Measurements from ENCODE around the gene DEFB123.

DEFB123 gene

GRCh38 chr20:31473331-31474096 is 33.1 kb downstream of the DEFB123 start:
- DNase-seq (ENCODE audit: low read depth, low spot score) = no peak

DNA sequence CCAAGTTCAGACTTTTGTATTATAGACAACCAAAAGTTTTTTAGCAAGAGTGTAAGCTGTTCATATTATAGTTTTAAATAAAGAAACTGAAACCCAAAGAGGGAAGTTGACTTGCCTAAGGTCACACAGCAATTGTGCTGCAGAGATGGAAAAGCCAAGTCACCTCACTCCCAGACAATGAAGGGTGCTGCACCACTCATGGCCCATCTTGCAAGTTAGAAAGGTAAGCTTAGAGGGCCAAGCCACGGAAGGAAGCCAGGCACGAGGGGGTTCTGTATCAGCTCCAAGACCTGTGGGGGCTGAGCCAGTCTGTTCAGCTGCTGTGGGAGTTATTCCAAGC is 33.6 kb downstream of the DEFB123 start:
- DNase-seq (ENCODE audit: low read depth, low spot score) = no peak

- no peak for DNase-seq (ENCODE audit: low read depth, low spot score)
These were observed 34.5 kb downstream of the DEFB123 start, which contains the start of the genes DEFB124 and REM1 for GRCh38 chr20:31474758-31475427. Gene DEFB124, minus strand, starts transcription at chr20:31475127. Its CDS starts 2,114 bp downstream, at chr20:31473013. Gene REM1, plus strand, starts transcription at chr20:31475288. Its CDS starts 1,158 bp downstream, at chr20:31476446.

DNA sequence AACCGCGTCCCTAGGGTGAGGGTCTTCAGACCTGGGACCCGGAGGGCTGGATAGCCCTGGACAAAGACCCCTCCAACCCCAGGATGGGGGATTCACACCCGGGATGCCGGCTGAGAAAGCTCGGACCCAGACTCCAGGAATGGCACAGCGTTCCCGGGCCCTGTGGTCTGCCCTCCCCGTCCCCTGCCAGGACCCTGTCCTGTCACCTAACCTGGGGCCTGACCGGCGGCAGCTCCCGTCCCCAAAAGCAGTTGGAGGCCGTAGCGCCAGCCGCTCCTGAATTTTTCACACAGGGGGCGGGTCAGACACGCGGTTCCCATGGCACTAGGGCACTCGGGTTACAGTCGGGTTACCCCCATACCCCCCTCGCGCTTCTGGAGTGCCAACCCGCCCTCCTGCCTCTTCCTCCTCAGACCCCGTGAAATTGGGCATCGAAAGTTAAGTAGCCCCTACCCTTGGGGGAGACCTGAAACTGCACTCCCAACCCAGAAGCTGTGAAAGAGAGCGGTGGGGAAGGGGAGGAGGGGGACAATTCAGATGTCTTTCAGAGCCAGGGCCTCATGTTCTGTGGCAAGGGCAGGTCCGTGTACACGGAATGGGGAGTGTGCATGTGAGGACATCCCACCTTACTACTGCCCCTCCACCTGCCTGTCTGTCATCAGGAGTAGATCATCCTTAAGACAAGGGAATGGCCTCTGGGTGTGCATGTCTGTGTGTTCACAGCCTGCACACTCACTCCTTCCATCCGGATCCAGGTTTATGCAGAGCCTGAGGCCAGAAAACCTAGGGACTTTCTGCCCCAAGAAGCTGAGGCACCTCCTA is 35.3 kb downstream of the DEFB123 start:
- DNase-seq (ENCODE audit: low read depth, low spot score) = no peak

GRCh38 chr20:31476294-31476585 is 35.8 kb downstream of the DEFB123 start:
- DNase-seq (ENCODE audit: low read depth, low spot score) = no peak

GRCh38 chr20:31476643-31477215 is 36.3 kb downstream of the DEFB123 start:
- DNase-seq (ENCODE audit: low read depth, low spot score) = no peak

GRCh38 chr20:31484001-31484400 is 43.6 kb downstream of the DEFB123 start:
- DNase-seq (ENCODE audit: low read depth, low spot score) = no peak

GRCh38 chr20:31485450-31486339 is 45.3 kb downstream of the DEFB123 start:
- DNase-seq (ENCODE audit: low read depth, low spot score) = no peak

DNA sequence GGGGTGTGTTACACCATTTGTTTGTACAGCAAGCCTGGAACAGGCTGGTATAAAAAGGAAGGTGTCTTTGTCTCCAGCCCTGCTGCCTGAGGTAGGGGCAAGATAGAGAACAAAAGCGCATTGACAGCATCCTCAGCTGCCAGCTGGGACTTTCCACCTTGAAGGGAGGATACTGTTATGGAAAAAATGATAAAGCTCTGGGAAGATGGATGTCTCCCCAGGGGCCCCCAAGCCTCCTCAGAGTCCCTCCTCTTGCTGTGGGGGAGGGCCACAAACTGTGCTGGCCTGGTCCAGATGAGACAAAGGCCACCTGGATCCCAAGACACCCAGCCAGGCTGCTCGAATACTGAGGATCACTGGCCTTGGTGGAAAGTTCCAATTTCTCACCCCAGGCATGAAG is 47.7 kb downstream of the DEFB123 start:
- DNase-seq (ENCODE audit: low read depth, low spot score) = no peak

DNA sequence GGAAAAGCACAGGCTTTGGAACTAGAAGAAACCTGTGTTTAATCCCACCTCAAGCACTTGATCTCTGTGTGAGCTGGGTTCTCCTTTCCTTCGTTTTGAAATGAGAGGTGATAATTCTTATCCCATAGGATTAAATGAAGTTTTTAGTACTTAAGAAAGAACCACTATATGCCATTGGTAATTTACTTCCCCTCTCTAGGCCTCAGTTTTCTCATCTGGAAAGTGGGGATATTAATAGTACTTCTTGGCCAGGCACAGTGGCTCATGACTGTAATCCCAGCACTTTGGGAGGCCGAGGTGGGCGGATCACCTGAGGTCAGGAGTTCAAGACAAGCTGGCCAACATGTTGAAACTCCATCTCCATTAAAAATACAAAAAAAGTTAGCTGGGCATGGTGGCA is 48.7 kb downstream of the DEFB123 start:
- DNase-seq (ENCODE audit: low read depth, low spot score) = no peak

DNA sequence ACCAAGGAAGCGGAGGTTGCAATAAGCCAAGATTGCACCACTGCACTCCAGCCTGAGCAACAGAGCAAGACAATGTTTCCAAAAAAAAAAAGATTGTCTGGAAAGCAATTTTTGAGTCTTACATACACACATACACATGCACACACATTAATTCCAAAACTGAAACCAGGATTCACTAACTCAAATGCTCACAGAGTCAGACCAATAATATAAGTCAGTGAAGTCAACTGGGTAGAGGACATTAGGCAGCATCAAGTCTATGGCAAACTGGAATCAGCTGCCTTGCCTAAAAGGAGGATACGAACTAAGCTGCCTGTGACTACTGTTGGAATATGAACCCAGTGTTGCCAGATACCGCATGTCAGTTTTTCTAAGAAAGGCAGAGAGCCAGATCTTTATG is 50.3 kb downstream of the DEFB123 start:
- DNase-seq (ENCODE audit: low read depth, low spot score) = no peak

GRCh38 chr20:31494131-31494530 is 53.7 kb downstream of the DEFB123 start:
- no peak for DNase-seq (ENCODE audit: low read depth, low spot score)

- DNase-seq (ENCODE audit: low read depth, low spot score) = no peak
These were observed 56.4 kb downstream of the DEFB123 start for GRCh38 chr20:31496761-31497295.

GRCh38 chr20:31497838-31498540 is 57.6 kb downstream of the DEFB123 start:
- DNase-seq (ENCODE audit: low read depth, low spot score) = no peak
